ENCODE data around the gene ANAPC16.

The ANAPC16 gene

GRCh38 chr10:72235544-72236279 lies 19.9 kb downstream of the ANAPC16 start:
- Histone ChIP-seq H3K4me3 (ENCODE audit: low read depth, low read length) (no peak overlapping the region), H3K9me3 (no peaks in the 10 kb centered on the region), H3K36me3 (peaks cover 29% of the 10 kb centered on the region), H3K4me1 (peaks cover 5% of the 10 kb centered on the region; the same call in 1 of the 2 replicates), H3K27me3 (no peaks in the 10 kb centered on the region)
- TF ChIP-seq, protein P1, sequence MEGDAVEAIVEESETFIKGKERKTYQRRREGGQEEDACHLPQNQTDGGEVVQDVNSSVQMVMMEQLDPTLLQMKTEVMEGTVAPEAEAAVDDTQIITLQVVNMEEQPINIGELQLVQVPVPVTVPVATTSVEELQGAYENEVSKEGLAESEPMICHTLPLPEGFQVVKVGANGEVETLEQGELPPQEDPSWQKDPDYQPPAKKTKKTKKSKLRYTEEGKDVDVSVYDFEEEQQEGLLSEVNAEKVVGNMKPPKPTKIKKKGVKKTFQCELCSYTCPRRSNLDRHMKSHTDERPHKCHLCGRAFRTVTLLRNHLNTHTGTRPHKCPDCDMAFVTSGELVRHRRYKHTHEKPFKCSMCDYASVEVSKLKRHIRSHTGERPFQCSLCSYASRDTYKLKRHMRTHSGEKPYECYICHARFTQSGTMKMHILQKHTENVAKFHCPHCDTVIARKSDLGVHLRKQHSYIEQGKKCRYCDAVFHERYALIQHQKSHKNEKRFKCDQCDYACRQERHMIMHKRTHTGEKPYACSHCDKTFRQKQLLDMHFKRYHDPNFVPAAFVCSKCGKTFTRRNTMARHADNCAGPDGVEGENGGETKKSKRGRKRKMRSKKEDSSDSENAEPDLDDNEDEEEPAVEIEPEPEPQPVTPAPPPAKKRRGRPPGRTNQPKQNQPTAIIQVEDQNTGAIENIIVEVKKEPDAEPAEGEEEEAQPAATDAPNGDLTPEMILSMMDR (IDR thresholded peaks at IDR 0.05; ENCODE audit: low read depth, low read length) = no peak
- no peak for DNase-seq

- H3K4me3 ChIP-seq (ENCODE audit: low read depth, low read length) = no peak overlapping the region
- DNase-seq = no peak
- no peaks in the 10 kb centered on the region for H3K27me3 ChIP-seq
- peaks cover 2% of the 10 kb centered on the region; the same call in 1 of the 2 replicates for H3K4me1 ChIP-seq
- peaks cover 14% of the 10 kb centered on the region for H3K36me3 ChIP-seq
- TF ChIP-seq, protein P1 (IDR thresholded peaks at IDR 0.05; ENCODE audit: low read depth, low read length) = no peak
- H3K9me3 ChIP-seq = no peaks in the 10 kb centered on the region
Measured at GRCh38 chr10:72238392-72239175, 22.8 kb downstream of the ANAPC16 start.

- DNase-seq = no peak
- no peaks in the 10 kb centered on the region for H3K27me3 ChIP-seq
- peaks cover 6% of the 10 kb centered on the region for H3K36me3 ChIP-seq
- peaks cover 9% of the 10 kb centered on the region for H3K4me1 ChIP-seq
- H3K9me3 ChIP-seq = no peaks in the 10 kb centered on the region
- no peak overlapping the region for H3K4me3 ChIP-seq (ENCODE audit: low read depth, low read length)
- TF ChIP-seq, protein P1 (IDR thresholded peaks at IDR 0.05; ENCODE audit: low read depth, low read length) = no peak
Measured at GRCh38 chr10:72239409-72239808, 23.6 kb downstream of the ANAPC16 start.

- H3K9me3 ChIP-seq = no peaks in the 10 kb centered on the region
- no peaks in the 10 kb centered on the region for H3K27me3 ChIP-seq
- DNase-seq = no peak
- H3K4me3 ChIP-seq (ENCODE audit: low read depth, low read length) = no peak overlapping the region
- H3K4me1 ChIP-seq = peaks cover 15% of the 10 kb centered on the region
- TF ChIP-seq, protein P1 (IDR thresholded peaks at IDR 0.05; ENCODE audit: low read depth, low read length) = no peak
- peaks cover 2% of the 10 kb centered on the region; the same call in 1 of the 2 replicates for H3K36me3 ChIP-seq
Measured at GRCh38 chr10:72240371-72240770, 24.6 kb downstream of the ANAPC16 start.

GRCh38 chr10:72241691-72242252 lies 26.0 kb downstream of the ANAPC16 start:
- DNase-seq = no peak
- Histone ChIP-seq H3K4me1 (peaks cover 15% of the 10 kb centered on the region), H3K9me3 (no peaks in the 10 kb centered on the region), H3K4me3 (ENCODE audit: low read depth, low read length) (no peak overlapping the region), H3K36me3 (no peaks in the 10 kb centered on the region), H3K27me3 (no peaks in the 10 kb centered on the region)
- TF ChIP-seq, protein P1 (IDR thresholded peaks at IDR 0.05; ENCODE audit: low read depth, low read length) = no peak
